ENCODE measurements around the gene PLEKHH3. TPM values are rescaled to one million over a fixed set of nuclear protein-coding genes. Genes with fewer than 3 reads are reported as not detected.

Gene PLEKHH3
- polyA plus RNA-seq, 1 donor (not counting 4 experiments of a cell fraction or from before 2014, with no cell fraction given): 4.9 TPM

GRCh38 chr17:42709561-42709960, 32.8 kb upstream of the PLEKHH3 start:
- Histone ChIP-seq H3K4me1 (ENCODE audit: control insufficient read depth, extremely low read depth, insufficient read depth, low read length) (no peaks in the 10 kb centered on the region), H3K36me3 (ENCODE audit: control insufficient read depth in 2 of 2, extremely low read depth in 1 of 2, insufficient read depth in 2 of 2, low read length in 2 of 2) (peaks cover 37 to 42% of the 10 kb centered on the region in 2 experiments), H3K4me3 (ENCODE audit: control insufficient read depth in 2 of 3, extremely low read depth in 1 of 3, insufficient read depth in 2 of 3, low read depth in 1 of 3, low read length in 3 of 3) (no peak overlapping the region), H3K79me2 (ENCODE audit: control insufficient read depth, insufficient read depth, low read length) (no peaks in the 10 kb centered on the region), H3K9me1 (ENCODE audit: control insufficient read depth, extremely low read depth, insufficient read depth, low read length) (no peaks in the 10 kb centered on the region), H3K27me3 (ENCODE audit: control insufficient read depth, extremely low read depth, insufficient read depth, low read length) (no peaks in the 10 kb centered on the region), H3K9ac (ENCODE audit: control insufficient read depth, extremely low read depth, insufficient read depth, low read length) (no peak overlapping the region), H3K9me3 (ENCODE audit: control insufficient read depth, low read depth, low read length) (no peaks in the 10 kb centered on the region), H3K4me2 (ENCODE audit: control insufficient read depth, extremely low read depth, insufficient read depth, low read depth, low read length) (no peak overlapping the region), H3K27ac (ENCODE audit: control insufficient read depth, insufficient read depth, low read length) (no peak overlapping the region), H2AFZ (ENCODE audit: control insufficient read depth, low read length) (no peak overlapping the region), H4K20me1 (ENCODE audit: control insufficient read depth, extremely low read depth, insufficient read depth, low read length) (no peaks in the 10 kb centered on the region)
- DNase-seq (ENCODE audit: low read depth, low spot score) (no peak), FAIRE-seq (no peak)
- dilution Hi-C loops (cut with MboI; ENCODE audit: extremely low pct_ligation_motif_present, low sequenced_read_pairs): no loop called here
- no peak for TF ChIP-seq EZH2 (IDR thresholded peaks at IDR 0.05; ENCODE audit: low read length)
- TF ChIP-seq, protein P1, sequence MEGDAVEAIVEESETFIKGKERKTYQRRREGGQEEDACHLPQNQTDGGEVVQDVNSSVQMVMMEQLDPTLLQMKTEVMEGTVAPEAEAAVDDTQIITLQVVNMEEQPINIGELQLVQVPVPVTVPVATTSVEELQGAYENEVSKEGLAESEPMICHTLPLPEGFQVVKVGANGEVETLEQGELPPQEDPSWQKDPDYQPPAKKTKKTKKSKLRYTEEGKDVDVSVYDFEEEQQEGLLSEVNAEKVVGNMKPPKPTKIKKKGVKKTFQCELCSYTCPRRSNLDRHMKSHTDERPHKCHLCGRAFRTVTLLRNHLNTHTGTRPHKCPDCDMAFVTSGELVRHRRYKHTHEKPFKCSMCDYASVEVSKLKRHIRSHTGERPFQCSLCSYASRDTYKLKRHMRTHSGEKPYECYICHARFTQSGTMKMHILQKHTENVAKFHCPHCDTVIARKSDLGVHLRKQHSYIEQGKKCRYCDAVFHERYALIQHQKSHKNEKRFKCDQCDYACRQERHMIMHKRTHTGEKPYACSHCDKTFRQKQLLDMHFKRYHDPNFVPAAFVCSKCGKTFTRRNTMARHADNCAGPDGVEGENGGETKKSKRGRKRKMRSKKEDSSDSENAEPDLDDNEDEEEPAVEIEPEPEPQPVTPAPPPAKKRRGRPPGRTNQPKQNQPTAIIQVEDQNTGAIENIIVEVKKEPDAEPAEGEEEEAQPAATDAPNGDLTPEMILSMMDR (optimal IDR thresholded peaks at IDR 0.05 in 1 of 3, IDR thresholded peaks at IDR 0.05 in 1 of 3, conservative IDR thresholded peaks at IDR 0.05 in 1 of 3; ENCODE audit: extremely low read depth in 1 of 3, insufficient read depth in 2 of 3, low read length in 3 of 3): no peak

GRCh38 chr17:42708588-42708987, 31.8 kb upstream of the PLEKHH3 start:
- Histone ChIP-seq H3K27ac (ENCODE audit: control insufficient read depth, insufficient read depth, low read length) (no peak overlapping the region), H3K36me3 (ENCODE audit: control insufficient read depth in 2 of 2, extremely low read depth in 1 of 2, insufficient read depth in 2 of 2, low read length in 2 of 2) (peaks cover 39 to 48% of the 10 kb centered on the region in 2 experiments), H4K20me1 (ENCODE audit: control insufficient read depth, extremely low read depth, insufficient read depth, low read length) (no peaks in the 10 kb centered on the region), H3K9me1 (ENCODE audit: control insufficient read depth, extremely low read depth, insufficient read depth, low read length) (no peaks in the 10 kb centered on the region), H3K4me1 (ENCODE audit: control insufficient read depth, extremely low read depth, insufficient read depth, low read length) (no peaks in the 10 kb centered on the region), H3K79me2 (ENCODE audit: control insufficient read depth, insufficient read depth, low read length) (no peaks in the 10 kb centered on the region), H3K9me3 (ENCODE audit: control insufficient read depth, low read depth, low read length) (no peaks in the 10 kb centered on the region), H3K27me3 (ENCODE audit: control insufficient read depth, extremely low read depth, insufficient read depth, low read length) (no peaks in the 10 kb centered on the region), H3K4me2 (ENCODE audit: control insufficient read depth, extremely low read depth, insufficient read depth, low read depth, low read length) (no peak overlapping the region), H3K9ac (ENCODE audit: control insufficient read depth, extremely low read depth, insufficient read depth, low read length) (no peak overlapping the region), H3K4me3 (ENCODE audit: control insufficient read depth in 2 of 3, extremely low read depth in 1 of 3, insufficient read depth in 2 of 3, low read depth in 1 of 3, low read length in 3 of 3) (no peak overlapping the region), H2AFZ (ENCODE audit: control insufficient read depth, low read length) (no peak overlapping the region)
- FAIRE-seq: no peak
- TF ChIP-seq, protein P1 (optimal IDR thresholded peaks at IDR 0.05 in 1 of 3, IDR thresholded peaks at IDR 0.05 in 1 of 3, conservative IDR thresholded peaks at IDR 0.05 in 1 of 3; ENCODE audit: extremely low read depth in 1 of 3, insufficient read depth in 2 of 3, low read length in 3 of 3): no peak
- TF ChIP-seq EZH2 (IDR thresholded peaks at IDR 0.05; ENCODE audit: low read length): no peak
- dilution Hi-C loops (cut with MboI; ENCODE audit: extremely low pct_ligation_motif_present, low sequenced_read_pairs): no loop called here
- DNase-seq (ENCODE audit: low read depth, low spot score): no peak
